Coronary artery (tissue), 2 donors: Measurements from ENCODE around the gene SUDS3.

Experiments
- DNase-seq: peaks from one replicate; pipeline ENCODE4 v3.0.0-alpha.2; 2017; ENCODE audit warnings: low spot score
- H3K27ac ChIP-seq, 2 donors: fragments of 200-600 bp; sonication (generic); one replicate each; pipeline ENCODE4 v1.5.1; 2016 to 2019
- H3K4me3 ChIP-seq: fragments of 200-600 bp; sonication (generic); 2 replicates; pipeline ENCODE4 v1.5.1; 2016; ENCODE audit warnings: mild to moderate bottlenecking, moderate library complexity
- CTCF ChIP-seq: fragments of 200-600 bp; sonication (generic); IDR thresholded peaks from one replicate; pipeline ENCODE4 v1.5.1; 2019; ENCODE audit warnings: antibody characterized with exemption

The SUDS3 gene

GRCh38 chr12:118374909-118375308 lies 1.4 kb upstream of the SUDS3 start:
- no peak for DNase-seq
- peak overlapping the region; percentile 90 to 95 for H3K27ac ChIP-seq
- no peak overlapping the region for H3K4me3 ChIP-seq
- no peak for TF ChIP-seq CTCF

- peak overlapping the region; percentile 90 to 95 for H3K27ac ChIP-seq
- no peak for DNase-seq
- peak overlapping the region; percentile 95 for H3K4me3 ChIP-seq
- no peak for TF ChIP-seq CTCF
Measured at GRCh38 chr12:118375348-118375747, 1.0 kb upstream of the SUDS3 start.

GRCh38 chr12:118377021-118377883 lies 897 bp downstream of the SUDS3 start:
- DNase-seq: no peak
- TF ChIP-seq CTCF: no peak
- H3K4me3 ChIP-seq: peak overlapping the region; percentile 95
- peak overlapping the region; percentile 90 to 95 for H3K27ac ChIP-seq

- DNase-seq: peak; percentile 76
- H3K27ac ChIP-seq: peak overlapping the region in 1 of 2 donors; percentile 95
- peak overlapping the region; percentile 95 for H3K4me3 ChIP-seq
- peak; percentile 92 for TF ChIP-seq CTCF
Measured at GRCh38 chr12:118377884-118378470, 1.6 kb downstream of the SUDS3 start.

GRCh38 chr12:118391424-118391823 lies 15.1 kb downstream of the SUDS3 start:
- Histone ChIP-seq H3K27ac (no peak overlapping the region), H3K4me3 (no peak overlapping the region)
- no peak for TF ChIP-seq CTCF
- no peak for DNase-seq

- DNase-seq: no peak
- Histone ChIP-seq H3K4me3 (no peak overlapping the region), H3K27ac (no peak overlapping the region)
- no peak for TF ChIP-seq CTCF
Measured at GRCh38 chr12:118391836-118392235, 15.5 kb downstream of the SUDS3 start.
